ENCODE measurements around the gene SCNN1B.

SCNN1B gene

GRCh38 chr16:23382279-23382678 lies 80.2 kb downstream of the SCNN1B start:
- no peaks in the 10 kb centered on the region for H3K27me3 ChIP-seq (ENCODE audit: insufficient read depth, poor library complexity, severe bottlenecking)
- H3K27ac ChIP-seq (replicated peaks) = no peak overlapping the region
- no peak for TF ChIP-seq POLR2AphosphoS5 (IDR thresholded peaks at IDR 0.05; ENCODE audit: low read depth)
- TF ChIP-seq GABPA (IDR thresholded peaks at IDR 0.05; ENCODE audit: low read depth) = no peak
- H3K4me3 ChIP-seq (replicated peaks; ENCODE audit: insufficient read depth, low read length) = no peak overlapping the region
- DNase-seq (ENCODE audit: low read depth in 1 of 2, low spot score in 1 of 2) = no peak

GRCh38 chr16:23383881-23384280 lies 81.8 kb downstream of the SCNN1B start:
- no peak for DNase-seq (ENCODE audit: low read depth in 1 of 2, low spot score in 1 of 2)
- H3K27me3 ChIP-seq (ENCODE audit: insufficient read depth, poor library complexity, severe bottlenecking) = no peaks in the 10 kb centered on the region
- TF ChIP-seq, protein P1, sequence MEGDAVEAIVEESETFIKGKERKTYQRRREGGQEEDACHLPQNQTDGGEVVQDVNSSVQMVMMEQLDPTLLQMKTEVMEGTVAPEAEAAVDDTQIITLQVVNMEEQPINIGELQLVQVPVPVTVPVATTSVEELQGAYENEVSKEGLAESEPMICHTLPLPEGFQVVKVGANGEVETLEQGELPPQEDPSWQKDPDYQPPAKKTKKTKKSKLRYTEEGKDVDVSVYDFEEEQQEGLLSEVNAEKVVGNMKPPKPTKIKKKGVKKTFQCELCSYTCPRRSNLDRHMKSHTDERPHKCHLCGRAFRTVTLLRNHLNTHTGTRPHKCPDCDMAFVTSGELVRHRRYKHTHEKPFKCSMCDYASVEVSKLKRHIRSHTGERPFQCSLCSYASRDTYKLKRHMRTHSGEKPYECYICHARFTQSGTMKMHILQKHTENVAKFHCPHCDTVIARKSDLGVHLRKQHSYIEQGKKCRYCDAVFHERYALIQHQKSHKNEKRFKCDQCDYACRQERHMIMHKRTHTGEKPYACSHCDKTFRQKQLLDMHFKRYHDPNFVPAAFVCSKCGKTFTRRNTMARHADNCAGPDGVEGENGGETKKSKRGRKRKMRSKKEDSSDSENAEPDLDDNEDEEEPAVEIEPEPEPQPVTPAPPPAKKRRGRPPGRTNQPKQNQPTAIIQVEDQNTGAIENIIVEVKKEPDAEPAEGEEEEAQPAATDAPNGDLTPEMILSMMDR (IDR thresholded peaks at IDR 0.05; ENCODE audit: insufficient read depth, low read length) = no peak
- TF ChIP-seq SPI1 (IDR thresholded peaks at IDR 0.05; ENCODE audit: borderline replicate concordance, low read depth) (no peak), POLR2AphosphoS5 (IDR thresholded peaks at IDR 0.05; ENCODE audit: low read depth) (no peak), GABPA (IDR thresholded peaks at IDR 0.05; ENCODE audit: low read depth) (no peak), REST (IDR thresholded peaks at IDR 0.05; ENCODE audit: insufficient replicate concordance, low read depth) (no peak)
- no peak overlapping the region for H3K4me3 ChIP-seq (replicated peaks; ENCODE audit: insufficient read depth, low read length)
- no peak overlapping the region for H3K27ac ChIP-seq (replicated peaks)

GRCh38 chr16:23384878-23385277 lies 82.8 kb downstream of the SCNN1B start:
- H3K27ac ChIP-seq (replicated peaks) = no peak overlapping the region
- no peak overlapping the region for H3K4me3 ChIP-seq (replicated peaks; ENCODE audit: insufficient read depth, low read length)
- no peaks in the 10 kb centered on the region for H3K27me3 ChIP-seq (ENCODE audit: insufficient read depth, poor library complexity, severe bottlenecking)
- TF ChIP-seq POLR2AphosphoS5 (IDR thresholded peaks at IDR 0.05; ENCODE audit: low read depth) (no peak), GABPA (IDR thresholded peaks at IDR 0.05; ENCODE audit: low read depth) (no peak)
- TF ChIP-seq, protein P1 (IDR thresholded peaks at IDR 0.05; ENCODE audit: insufficient read depth, low read length) = no peak
- no peak for DNase-seq (ENCODE audit: low read depth in 1 of 2, low spot score in 1 of 2)

- no peak for TF ChIP-seq POLR2AphosphoS5 (IDR thresholded peaks at IDR 0.05; ENCODE audit: low read depth)
- TF ChIP-seq SPI1 (IDR thresholded peaks at IDR 0.05; ENCODE audit: borderline replicate concordance, low read depth) = no peak
- TF ChIP-seq, protein P1 (IDR thresholded peaks at IDR 0.05; ENCODE audit: insufficient read depth, low read length) = no peak
- no peak for TF ChIP-seq REST (IDR thresholded peaks at IDR 0.05; ENCODE audit: insufficient replicate concordance, low read depth)
- TF ChIP-seq GABPA (IDR thresholded peaks at IDR 0.05; ENCODE audit: low read depth) = no peak
- H3K27ac ChIP-seq (replicated peaks) = no peak overlapping the region
- H3K27me3 ChIP-seq (ENCODE audit: insufficient read depth, poor library complexity, severe bottlenecking) = no peaks in the 10 kb centered on the region
- H3K4me3 ChIP-seq (replicated peaks; ENCODE audit: insufficient read depth, low read length) = no peak overlapping the region
- DNase-seq (ENCODE audit: low read depth in 1 of 2, low spot score in 1 of 2) = no peak
These were observed 83.3 kb downstream of the SCNN1B start for GRCh38 chr16:23385441-23385840.
